GM12872 (cell line): ENCODE measurements around the gene STAT4.

Experiments used
- CTCF ChIP-seq: IDR thresholded peaks from 3 replicates; pipeline ENCODE4 v1.5.1; 2011; ENCODE audit warnings: low read depth, mild to moderate bottlenecking, low read length, moderate library complexity; ENCODE audit not compliant: insufficient read depth

STAT4 gene

GRCh38 chr2:190997526-190998113, 153.2 kb downstream of the STAT4 start:
- TF ChIP-seq CTCF, result no peak

GRCh38 chr2:190996947-190997346, 153.8 kb downstream of the STAT4 start:
- TF ChIP-seq CTCF, result no peak

GRCh38 chr2:190996338-190996946, 154.4 kb downstream of the STAT4 start:
- TF ChIP-seq CTCF, result peak; percentile 75

- TF ChIP-seq CTCF, result no peak
Measured at GRCh38 chr2:190994148-190994547, 156.6 kb downstream of the STAT4 start.

GRCh38 chr2:190993292-190993643, 157.5 kb downstream of the STAT4 start:
- no peak for TF ChIP-seq CTCF

GRCh38 chr2:190990132-190990531, 160.7 kb downstream of the STAT4 start:
- TF ChIP-seq CTCF, result no peak

- no peak for TF ChIP-seq CTCF
Measured at GRCh38 chr2:190988910-190989309, 161.9 kb downstream of the STAT4 start.
